Astrocyte (in vitro differentiated cells and primary cell): ENCODE measurements around the gene RASGRF2. TPM values are rescaled to one million over a fixed set of nuclear protein-coding genes. Genes with fewer than 3 reads are reported as not detected.

Experiments used
- DNase-seq: peaks from one replicate; pipeline ENCODE4 v3.0.0-alpha.2; 2010; ENCODE audit warnings: low read depth
- FAIRE-seq: peaks from 2 replicates; lab custom pipeline; 2011; peaks lifted over from hg19 to GRCh38; lab: Jason Lieb, UNC
- H2AFZ ChIP-seq: 2 replicates; pipeline ENCODE4 v1.6.0; 2012; ENCODE audit warnings: low read depth, low read length, inconsistent platforms
- H3K27ac ChIP-seq: 2 replicates; pipeline ENCODE4 v1.5.1; 2011; ENCODE audit warnings: low read depth, low read length, inconsistent platforms
- H3K27me3 ChIP-seq: 2 replicates; pipeline ENCODE4 v1.6.0; 2011; ENCODE audit warnings: low read length, inconsistent platforms; ENCODE audit not compliant: insufficient read depth
- H3K36me3 ChIP-seq: 2 replicates; pipeline ENCODE4 v1.5.1; 2011; ENCODE audit warnings: low read length, inconsistent platforms; ENCODE audit not compliant: insufficient read depth
- H3K4me1 ChIP-seq: 2 replicates; pipeline ENCODE4 v1.5.1; 2011; ENCODE audit warnings: low read length, inconsistent platforms; ENCODE audit not compliant: insufficient read depth
- H3K4me2 ChIP-seq: 2 replicates; pipeline ENCODE4 v1.6.0; 2012; ENCODE audit warnings: low read length, inconsistent platforms
- H3K4me3 ChIP-seq: 2 replicates; pipeline ENCODE4 v1.5.1; 2011; ENCODE audit warnings: low read depth, mild to moderate bottlenecking, low read length, inconsistent platforms; ENCODE audit not compliant: insufficient read depth
- H3K79me2 ChIP-seq: 2 replicates; pipeline ENCODE4 v1.6.0; 2012; ENCODE audit warnings: mild to moderate bottlenecking, low read length, inconsistent platforms; ENCODE audit not compliant: insufficient read depth
- H3K9ac ChIP-seq: 2 replicates; pipeline ENCODE4 v1.6.0; 2012; ENCODE audit warnings: mild to moderate bottlenecking, low read length, inconsistent platforms
- H3K9me3 ChIP-seq: 2 replicates; pipeline ENCODE4 v1.5.1; 2012; ENCODE audit warnings: low read depth, mild to moderate bottlenecking, low read length, inconsistent platforms; ENCODE audit not compliant: insufficient read depth
- H4K20me1 ChIP-seq: 2 replicates; pipeline ENCODE4 v1.6.0; 2012; ENCODE audit warnings: low read length, inconsistent platforms; ENCODE audit not compliant: insufficient read depth
- H3K27ac Mint-ChIP-seq: one replicate; pipeline ENCODE4 v1.8.0; 2021; ENCODE audit warnings: mild to moderate bottlenecking, mixed read lengths; ENCODE audit not compliant: unreplicated experiment
- H3K27me3 Mint-ChIP-seq: one replicate; pipeline ENCODE4 v1.8.0; 2021; ENCODE audit warnings: low read depth, mixed read lengths; ENCODE audit not compliant: unreplicated experiment
- H3K36me3 Mint-ChIP-seq: one replicate; pipeline ENCODE4 v1.8.0; 2021; ENCODE audit warnings: low read depth, mixed read lengths; ENCODE audit not compliant: unreplicated experiment
- H3K4me1 Mint-ChIP-seq: one replicate; pipeline ENCODE4 v1.8.0; 2021; ENCODE audit warnings: low read depth, mixed read lengths; ENCODE audit not compliant: unreplicated experiment
- H3K4me3 Mint-ChIP-seq: one replicate; pipeline ENCODE4 v1.8.0; 2021; ENCODE audit warnings: mild to moderate bottlenecking, moderate library complexity, mixed read lengths; ENCODE audit not compliant: unreplicated experiment
- H3K9me3 Mint-ChIP-seq: one replicate; pipeline ENCODE4 v1.8.0; 2021; ENCODE audit warnings: mild to moderate bottlenecking, mixed read lengths; ENCODE audit not compliant: unreplicated experiment
- CTCF ChIP-seq: IDR thresholded peaks from 2 replicates; pipeline ENCODE4 v1.5.1; 2011; ENCODE audit warnings: low read depth, mild to moderate bottlenecking, inconsistent platforms, low read length, moderate library complexity; ENCODE audit not compliant: insufficient read depth
- EZH2 ChIP-seq: IDR thresholded peaks from 2 replicates; pipeline ENCODE4 v1.6.1; 2012; ENCODE audit warnings: mild to moderate bottlenecking, low read length, inconsistent platforms; ENCODE audit not compliant: insufficient read depth
- total RNA-seq: library from RNA; stranded (reverse); gene quantifications from 2 replicates; pipeline ENCODE4 v1.2.1, GENCODE V29; 2021

The RASGRF2 gene
- total RNA-seq, 1 donor from 2014 or later: 8.0 TPM

- H3K79me2 ChIP-seq: no peaks in the 10 kb centered on the region
Measured at GRCh38 chr5:81137833-81138232, 177.7 kb downstream of the RASGRF2 start.

GRCh38 chr5:81140441-81140840 is 180.3 kb downstream of the RASGRF2 start:
- DNase-seq: no peak
- H4K20me1 ChIP-seq: peaks cover 3% of the 10 kb centered on the region
- H3K4me1 ChIP-seq: peaks cover 8% of the 10 kb centered on the region
- peaks cover 3% of the 10 kb centered on the region for H3K36me3 ChIP-seq
- peaks cover 4% of the 10 kb centered on the region for H3K27me3 Mint-ChIP-seq
- peaks cover 2% of the 10 kb centered on the region for H3K36me3 Mint-ChIP-seq
- TF ChIP-seq EZH2: no peak
- no peak for TF ChIP-seq CTCF
- peaks cover 3% of the 10 kb centered on the region for H3K9me3 Mint-ChIP-seq
- no peaks in the 10 kb centered on the region for H3K27me3 ChIP-seq
- no peak overlapping the region for H3K27ac Mint-ChIP-seq
- H3K79me2 ChIP-seq: no peaks in the 10 kb centered on the region
- no peak overlapping the region for H2AFZ ChIP-seq
- H3K9ac ChIP-seq: no peak overlapping the region
- FAIRE-seq: no peak
- H3K9me3 ChIP-seq: no peaks in the 10 kb centered on the region
- H3K27ac ChIP-seq: no peak overlapping the region
- H3K4me3 ChIP-seq: no peak overlapping the region
- no peaks in the 10 kb centered on the region for H3K4me1 Mint-ChIP-seq
- no peak overlapping the region for H3K4me2 ChIP-seq
- no peak overlapping the region for H3K4me3 Mint-ChIP-seq

More at GRCh38 chr5:81137833-81138232, 177.7 kb downstream of the RASGRF2 start:
- H3K27me3 ChIP-seq: no peaks in the 10 kb centered on the region
- H3K4me1 ChIP-seq: peaks cover 8% of the 10 kb centered on the region
- H3K27me3 Mint-ChIP-seq: peaks cover 4% of the 10 kb centered on the region
- H2AFZ ChIP-seq: no peak overlapping the region
- H3K4me2 ChIP-seq: no peak overlapping the region
- no peak for FAIRE-seq
- H3K36me3 Mint-ChIP-seq: peaks cover 2% of the 10 kb centered on the region
- DNase-seq: no peak
- H3K4me3 Mint-ChIP-seq: no peak overlapping the region
- H3K9me3 ChIP-seq: no peaks in the 10 kb centered on the region
- peaks cover 3% of the 10 kb centered on the region for H4K20me1 ChIP-seq
- H3K36me3 ChIP-seq: peaks cover 3% of the 10 kb centered on the region
- H3K27ac ChIP-seq: no peak overlapping the region
- no peaks in the 10 kb centered on the region for H3K4me1 Mint-ChIP-seq
- no peak overlapping the region for H3K4me3 ChIP-seq
- no peak for TF ChIP-seq CTCF
- no peak for TF ChIP-seq EZH2
- H3K9me3 Mint-ChIP-seq: peaks cover 3% of the 10 kb centered on the region
- H3K27ac Mint-ChIP-seq: no peak overlapping the region
- H3K9ac ChIP-seq: no peak overlapping the region

GRCh38 chr5:81140943-81141342 is 180.8 kb downstream of the RASGRF2 start:
- H3K27me3 Mint-ChIP-seq: peaks cover 4% of the 10 kb centered on the region
- no peaks in the 10 kb centered on the region for H3K79me2 ChIP-seq
- peak; percentile 70 for DNase-seq
- H3K9me3 ChIP-seq: no peaks in the 10 kb centered on the region
- peaks cover 3% of the 10 kb centered on the region for H4K20me1 ChIP-seq
- TF ChIP-seq CTCF (no peak), EZH2 (no peak)
- no peak overlapping the region for H2AFZ ChIP-seq
- peaks cover 3% of the 10 kb centered on the region for H3K36me3 ChIP-seq
- H3K27me3 ChIP-seq: no peaks in the 10 kb centered on the region
- no peak overlapping the region for H3K27ac Mint-ChIP-seq
- H3K36me3 Mint-ChIP-seq: no peaks in the 10 kb centered on the region
- peaks cover 3% of the 10 kb centered on the region for H3K9me3 Mint-ChIP-seq
- no peak overlapping the region for H3K4me3 ChIP-seq
- H3K4me3 Mint-ChIP-seq: no peak overlapping the region
- no peak overlapping the region for H3K27ac ChIP-seq
- H3K4me1 Mint-ChIP-seq: no peaks in the 10 kb centered on the region
- peaks cover 8% of the 10 kb centered on the region for H3K4me1 ChIP-seq
- no peak for FAIRE-seq
- H3K4me2 ChIP-seq: no peak overlapping the region
- H3K9ac ChIP-seq: no peak overlapping the region
